NB4 (cell line): Measurements from ENCODE around the gene SPINK6.

Source experiments
- DNase-seq: peaks from one replicate; pipeline ENCODE4 v3.0.0; 2010; ENCODE audit warnings: low read depth
- H3K4me3 ChIP-seq: one replicate; pipeline ENCODE4 v1.5.1; 2011; ENCODE audit warnings: mild to moderate bottlenecking, low read depth, low read length, moderate library complexity
- MYC ChIP-seq: IDR thresholded peaks from 2 replicates; pipeline ENCODE4 v1.6.1; 2011; ENCODE audit warnings: low read depth, low read length
- POLR2A ChIP-seq: IDR thresholded peaks from 2 replicates; pipeline ENCODE4 v1.6.1; 2011; ENCODE audit warnings: mild to moderate bottlenecking; ENCODE audit not compliant: insufficient read length; ENCODE audit errors: extremely low read depth
- TF ChIP-seq, protein P1 (sequence below): IDR thresholded peaks from 2 replicates; pipeline ENCODE4 v1.6.1; 2011; ENCODE audit warnings: low read depth, low read length
- TF ChIP-seq, protein P2 (sequence below): IDR thresholded peaks from one replicate; pipeline ENCODE4 v1.5.1; 2012; ENCODE audit warnings: low read depth, low read length

SPINK6 gene

DNA sequence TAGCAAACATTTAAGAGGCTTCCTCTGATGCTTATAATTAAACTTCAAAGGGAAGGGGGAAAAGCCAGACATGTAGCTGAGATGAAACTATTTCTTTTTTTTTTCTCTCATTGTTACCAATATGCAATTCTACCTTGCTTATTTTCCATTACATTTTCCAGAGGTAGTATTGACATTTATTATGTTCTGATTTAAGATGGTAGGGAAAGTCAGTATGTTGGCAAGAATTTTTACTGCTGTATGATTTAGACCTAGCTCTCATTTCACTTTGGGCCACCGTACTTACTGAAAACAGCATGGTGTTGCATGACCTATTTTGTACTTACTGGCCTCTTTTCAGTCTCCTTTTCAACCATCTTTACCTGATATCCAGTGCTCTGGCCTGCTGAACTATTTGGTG lies 9.6 kb upstream of the SPINK6 start:
- no peak for TF ChIP-seq MYC
- DNase-seq = no peak
- no peak overlapping the region for H3K4me3 ChIP-seq

DNA sequence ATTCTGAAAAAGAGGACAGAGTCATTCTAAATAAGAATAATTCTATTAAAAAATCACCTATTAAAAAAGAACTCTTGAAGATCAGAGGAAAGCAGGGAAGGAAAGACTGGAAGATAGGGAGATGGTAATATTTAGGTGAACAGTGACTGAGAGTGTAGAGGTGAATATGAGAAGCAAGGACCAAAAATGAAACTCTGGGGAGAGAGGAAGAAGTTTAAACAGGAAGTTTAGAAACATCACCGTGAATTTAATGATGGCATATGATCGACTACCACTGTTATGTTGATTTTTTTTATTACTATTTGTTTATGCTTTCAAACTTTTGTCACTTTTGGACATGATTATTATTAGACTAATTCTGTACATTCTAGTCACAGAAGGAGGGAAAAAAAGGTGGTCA lies 1.7 kb upstream of the SPINK6 start:
- DNase-seq = no peak
- TF ChIP-seq MYC (no peak), POLR2A (no peak)
- TF ChIP-seq, protein P1, sequence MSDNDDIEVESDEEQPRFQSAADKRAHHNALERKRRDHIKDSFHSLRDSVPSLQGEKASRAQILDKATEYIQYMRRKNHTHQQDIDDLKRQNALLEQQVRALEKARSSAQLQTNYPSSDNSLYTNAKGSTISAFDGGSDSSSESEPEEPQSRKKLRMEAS = no peak
- TF ChIP-seq, protein P2, sequence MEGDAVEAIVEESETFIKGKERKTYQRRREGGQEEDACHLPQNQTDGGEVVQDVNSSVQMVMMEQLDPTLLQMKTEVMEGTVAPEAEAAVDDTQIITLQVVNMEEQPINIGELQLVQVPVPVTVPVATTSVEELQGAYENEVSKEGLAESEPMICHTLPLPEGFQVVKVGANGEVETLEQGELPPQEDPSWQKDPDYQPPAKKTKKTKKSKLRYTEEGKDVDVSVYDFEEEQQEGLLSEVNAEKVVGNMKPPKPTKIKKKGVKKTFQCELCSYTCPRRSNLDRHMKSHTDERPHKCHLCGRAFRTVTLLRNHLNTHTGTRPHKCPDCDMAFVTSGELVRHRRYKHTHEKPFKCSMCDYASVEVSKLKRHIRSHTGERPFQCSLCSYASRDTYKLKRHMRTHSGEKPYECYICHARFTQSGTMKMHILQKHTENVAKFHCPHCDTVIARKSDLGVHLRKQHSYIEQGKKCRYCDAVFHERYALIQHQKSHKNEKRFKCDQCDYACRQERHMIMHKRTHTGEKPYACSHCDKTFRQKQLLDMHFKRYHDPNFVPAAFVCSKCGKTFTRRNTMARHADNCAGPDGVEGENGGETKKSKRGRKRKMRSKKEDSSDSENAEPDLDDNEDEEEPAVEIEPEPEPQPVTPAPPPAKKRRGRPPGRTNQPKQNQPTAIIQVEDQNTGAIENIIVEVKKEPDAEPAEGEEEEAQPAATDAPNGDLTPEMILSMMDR = no peak
- H3K4me3 ChIP-seq = no peak overlapping the region

DNA sequence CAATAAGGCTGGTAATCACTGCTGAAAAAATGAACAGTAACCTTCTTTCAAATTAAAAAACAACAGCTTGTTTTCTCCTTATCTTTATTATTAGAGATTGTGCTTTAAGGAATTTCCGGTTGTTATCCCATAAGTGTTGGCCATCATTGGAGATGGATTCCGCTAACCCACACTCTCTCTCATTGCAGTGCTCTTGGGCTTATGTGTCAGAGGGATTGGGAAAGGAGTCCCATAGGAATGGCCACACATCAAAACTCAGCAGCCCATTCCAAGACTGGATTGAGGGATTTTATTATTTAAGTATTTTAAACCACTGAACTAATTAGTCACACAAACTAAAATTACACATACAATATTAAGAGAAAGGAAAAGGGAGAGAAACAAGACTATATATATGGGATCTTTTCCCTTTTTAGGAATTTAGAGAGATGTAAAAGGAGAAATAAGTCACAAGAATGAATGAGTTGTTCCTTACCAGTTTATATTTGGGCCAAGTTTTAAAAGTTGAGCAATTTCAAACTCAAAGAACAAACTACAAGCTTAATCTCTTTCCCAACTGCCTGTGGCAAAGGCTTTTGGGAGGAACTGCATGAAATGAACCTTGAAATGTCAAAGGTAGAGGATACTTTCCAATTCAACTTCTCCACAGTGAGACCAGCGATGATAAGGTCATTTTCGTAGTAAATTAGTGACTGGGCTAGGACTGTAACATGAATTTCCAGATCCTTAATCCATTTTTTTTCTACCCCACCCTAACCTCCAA lies 2.4 kb downstream of the SPINK6 start:
- DNase-seq = no peak
- H3K4me3 ChIP-seq = no peak overlapping the region
- TF ChIP-seq POLR2A = no peak
- TF ChIP-seq, protein P1 = no peak
- no peak for TF ChIP-seq MYC

DNA sequence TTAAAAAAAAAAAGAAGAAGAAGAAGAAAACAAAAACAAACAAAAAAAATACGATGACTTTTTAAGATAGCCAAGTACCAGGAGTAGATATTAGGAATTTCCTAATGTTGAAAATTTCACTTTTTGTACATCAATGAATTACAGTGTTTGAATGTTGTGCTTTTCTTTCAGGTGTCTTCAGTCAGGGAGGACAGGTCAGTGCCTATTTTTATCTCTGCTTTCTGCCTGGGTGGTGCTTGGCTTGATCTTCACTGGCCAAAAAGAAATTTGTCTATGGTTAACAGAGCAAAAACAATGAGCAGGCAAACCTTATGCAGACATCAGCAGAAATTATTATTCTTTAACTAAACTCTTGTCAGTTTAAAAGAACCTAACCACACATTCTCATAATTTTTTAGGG lies 3.0 kb downstream of the SPINK6 start:
- no peak for DNase-seq
- TF ChIP-seq, protein P1 = no peak
- TF ChIP-seq POLR2A (no peak), MYC (no peak)
- TF ChIP-seq, protein P2 = no peak
- no peak overlapping the region for H3K4me3 ChIP-seq

DNA sequence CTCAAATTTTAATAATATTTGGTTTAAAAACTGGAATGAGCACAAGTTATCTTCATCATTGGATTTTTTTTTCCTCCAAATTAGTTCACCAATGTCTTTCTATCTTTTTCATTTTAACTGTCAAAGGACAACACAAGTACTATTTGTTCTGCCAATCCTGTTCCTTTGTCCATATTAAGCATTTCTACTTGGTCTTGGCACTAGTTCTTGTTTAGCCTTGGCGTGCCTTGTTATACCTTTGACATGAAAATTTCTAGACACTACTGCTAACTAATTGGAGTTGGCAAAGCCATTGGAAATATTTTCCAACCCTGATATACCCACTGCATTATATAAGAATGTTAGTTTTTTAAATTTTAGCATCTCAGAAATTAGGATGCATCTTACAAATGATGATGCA lies 3.8 kb downstream of the SPINK6 start:
- DNase-seq = no peak
- H3K4me3 ChIP-seq = no peak overlapping the region
- TF ChIP-seq, protein P2 = no peak
- TF ChIP-seq, protein P1 = no peak
- TF ChIP-seq POLR2A = no peak
- no peak for TF ChIP-seq MYC

DNA sequence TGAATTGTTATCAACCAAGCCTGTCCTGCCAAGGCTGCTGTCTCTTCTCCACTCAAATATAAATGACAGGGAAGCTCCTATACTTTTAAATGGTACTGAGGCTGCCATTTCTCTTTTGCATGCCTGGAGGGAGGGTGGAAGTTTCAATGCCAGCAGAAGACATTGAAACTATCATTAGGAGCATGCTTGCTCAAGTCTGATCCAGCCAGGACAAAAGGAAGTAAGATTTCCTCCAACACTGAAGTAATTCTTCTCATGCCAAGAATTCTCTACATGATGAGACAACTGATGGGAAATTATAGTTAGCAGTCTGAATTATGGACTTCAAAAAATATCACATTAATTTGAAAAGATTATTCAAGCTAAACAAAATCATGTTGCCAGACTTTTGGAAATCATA lies 5.4 kb downstream of the SPINK6 start:
- no peak for TF ChIP-seq POLR2A
- TF ChIP-seq, protein P2 = no peak
- no peak for DNase-seq
- no peak overlapping the region for H3K4me3 ChIP-seq

DNA sequence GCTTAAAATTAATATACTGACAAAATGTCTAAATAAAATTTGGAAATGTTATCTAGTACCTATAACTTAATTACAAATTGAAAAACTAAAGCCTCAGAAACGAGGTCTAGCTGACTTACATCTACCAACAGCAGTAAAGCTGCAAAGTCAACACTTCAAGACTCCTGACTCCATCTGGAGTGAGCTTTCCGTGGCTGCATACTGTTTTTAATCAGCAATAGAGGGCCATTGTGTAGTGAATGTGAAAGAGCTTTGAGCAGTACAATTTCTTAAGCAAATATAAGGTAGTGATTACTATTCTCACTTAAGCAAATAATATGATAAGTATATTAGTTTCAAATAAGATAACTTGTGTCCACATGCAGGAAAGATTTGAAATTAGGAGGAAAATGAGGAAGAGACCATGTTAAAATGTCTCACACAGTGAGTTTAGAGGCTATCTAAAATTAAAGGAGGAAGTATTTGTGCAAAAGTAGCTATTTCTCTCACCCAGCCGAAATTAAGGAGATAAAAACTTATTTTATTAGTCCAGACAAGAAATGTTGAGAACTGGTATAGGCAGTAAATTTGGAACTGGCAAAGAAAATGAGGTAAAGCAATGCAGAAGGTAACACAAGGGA lies 6.4 kb downstream of the SPINK6 start:
- DNase-seq = no peak
- TF ChIP-seq, protein P1 = no peak
- TF ChIP-seq, protein P2 = no peak
- TF ChIP-seq MYC (no peak), POLR2A (no peak)

More for the DNA sequence above, 6.4 kb downstream of the SPINK6 start:
- no peak overlapping the region for H3K4me3 ChIP-seq
